IPS DF 6.9 (cell line): ENCODE results near the gene RGP1.

Experiments
- DNase-seq: peaks from one replicate; pipeline ENCODE4 v3.0.0-alpha.2; 2013; ENCODE audit warnings: low read depth, low spot score
- H3K27ac ChIP-seq: one replicate; pipeline ENCODE4 v1.5.1; 2013; ENCODE audit warnings: low read length, control low read depth
- H3K27me3 ChIP-seq: 2 replicates; pipeline ENCODE4 v1.6.1; 2013; ENCODE audit warnings: mild to moderate bottlenecking, low read length; ENCODE audit not compliant: control insufficient read depth, insufficient read depth
- H3K36me3 ChIP-seq: 2 replicates; pipeline ENCODE4 v1.6.1; 2013; ENCODE audit warnings: low read length; ENCODE audit not compliant: control insufficient read depth, insufficient read depth
- H3K4me1 ChIP-seq: 2 replicates; pipeline ENCODE4 v1.6.1; 2013; ENCODE audit warnings: low read length; ENCODE audit not compliant: control insufficient read depth, insufficient read depth
- H3K4me3 ChIP-seq: 2 replicates; pipeline ENCODE4 v1.5.1; 2013; ENCODE audit warnings: mild to moderate bottlenecking, low read length
- H3K9me3 ChIP-seq: 2 replicates; pipeline ENCODE4 v1.6.1; 2013; ENCODE audit warnings: low read length, inconsistent platforms; ENCODE audit not compliant: control insufficient read depth, insufficient read depth
- WGBS: extraction: QIAGEN DNeasy Blood & Tissue Kit; methylation state at CpG from one replicate; pipeline ENCODE4 v1.1.7; 2013; ENCODE audit warnings: mixed read lengths, missing lambda C conversion rate; ENCODE audit not compliant: insufficient read length, insufficient coverage; 5-methylcytosine and 5-hydroxymethylcytosine counted together

RGP1 gene

DNA sequence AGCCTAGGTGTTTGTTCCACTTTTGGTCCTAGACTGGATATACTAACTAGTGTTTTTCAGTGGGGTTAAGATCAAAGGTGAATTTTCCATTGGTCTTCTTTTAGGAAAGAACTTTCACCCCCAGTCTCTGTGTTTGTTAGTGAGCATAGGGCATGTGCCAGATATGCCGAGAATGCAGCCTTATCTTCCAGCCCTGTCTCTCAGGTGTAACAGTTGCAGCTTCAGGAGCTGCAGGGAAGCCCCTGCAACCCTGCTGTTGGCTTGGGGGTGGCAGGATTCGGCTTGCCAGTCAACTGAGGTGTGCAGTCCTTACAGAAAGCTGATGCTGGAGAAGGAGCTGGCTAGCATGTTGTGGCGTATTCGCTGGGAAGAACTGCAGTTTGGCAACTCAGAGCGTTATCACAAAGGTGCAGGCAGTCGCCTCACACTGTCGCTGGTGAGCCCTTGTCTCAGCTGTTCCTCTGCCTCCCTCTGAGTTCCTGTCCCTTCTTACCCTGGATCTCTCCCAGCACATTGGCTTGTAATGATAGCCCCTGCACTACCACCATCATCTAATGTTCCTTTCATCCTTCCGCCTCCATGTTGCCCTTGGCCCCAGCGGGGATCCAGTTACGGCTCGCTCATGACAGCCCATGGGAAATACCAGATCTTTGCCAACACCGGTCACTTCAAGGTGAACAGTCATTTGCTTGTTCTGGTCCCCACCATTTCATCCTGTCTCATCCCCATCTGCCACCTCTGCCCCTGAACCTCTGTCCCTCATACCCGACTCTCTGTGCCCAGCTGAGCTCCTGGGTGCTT is 52.4 kb downstream of the RGP1 start:
- no CpG with 5 or more reads among the region's 13 CpGs for WGBS
- H3K9me3 ChIP-seq = no peaks in the 10 kb centered on the region
- no peaks in the 10 kb centered on the region for H3K4me1 ChIP-seq
- H3K27me3 ChIP-seq = no peaks in the 10 kb centered on the region
- no peak for DNase-seq
- no peak overlapping the region for H3K27ac ChIP-seq
- peaks cover 7% of the 10 kb centered on the region; the same call in 1 of the 2 replicates for H3K36me3 ChIP-seq
- H3K4me3 ChIP-seq = no peak overlapping the region

DNA sequence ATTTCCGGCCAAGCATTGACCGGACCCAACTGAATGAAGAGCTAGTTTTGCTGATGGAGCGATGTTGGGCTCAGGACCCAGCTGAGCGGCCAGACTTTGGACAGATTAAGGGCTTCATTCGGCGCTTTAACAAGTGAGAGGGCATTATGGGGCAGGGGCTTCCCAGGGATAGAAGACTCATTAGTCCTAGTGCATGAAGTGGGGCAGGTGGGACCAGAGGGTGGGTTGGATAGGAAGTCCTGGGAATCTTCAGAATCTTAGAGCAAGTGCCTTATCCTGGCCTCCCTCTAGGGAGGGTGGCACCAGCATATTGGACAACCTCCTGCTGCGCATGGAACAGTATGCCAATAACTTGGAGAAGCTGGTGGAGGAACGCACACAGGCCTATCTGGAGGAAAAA is 57.0 kb downstream of the RGP1 start:
- WGBS = no CpG with 5 or more reads among the region's 8 CpGs
- Histone ChIP-seq H3K36me3 (peaks cover 5% of the 10 kb centered on the region; the same call in 1 of the 2 replicates), H3K9me3 (no peaks in the 10 kb centered on the region), H3K27ac (no peak overlapping the region), H3K4me1 (no peaks in the 10 kb centered on the region), H3K27me3 (no peaks in the 10 kb centered on the region), H3K4me3 (no peak overlapping the region)
- no peak for DNase-seq
